Measurements from ENCODE around the gene DCAF17.

The DCAF17 gene

DNA sequence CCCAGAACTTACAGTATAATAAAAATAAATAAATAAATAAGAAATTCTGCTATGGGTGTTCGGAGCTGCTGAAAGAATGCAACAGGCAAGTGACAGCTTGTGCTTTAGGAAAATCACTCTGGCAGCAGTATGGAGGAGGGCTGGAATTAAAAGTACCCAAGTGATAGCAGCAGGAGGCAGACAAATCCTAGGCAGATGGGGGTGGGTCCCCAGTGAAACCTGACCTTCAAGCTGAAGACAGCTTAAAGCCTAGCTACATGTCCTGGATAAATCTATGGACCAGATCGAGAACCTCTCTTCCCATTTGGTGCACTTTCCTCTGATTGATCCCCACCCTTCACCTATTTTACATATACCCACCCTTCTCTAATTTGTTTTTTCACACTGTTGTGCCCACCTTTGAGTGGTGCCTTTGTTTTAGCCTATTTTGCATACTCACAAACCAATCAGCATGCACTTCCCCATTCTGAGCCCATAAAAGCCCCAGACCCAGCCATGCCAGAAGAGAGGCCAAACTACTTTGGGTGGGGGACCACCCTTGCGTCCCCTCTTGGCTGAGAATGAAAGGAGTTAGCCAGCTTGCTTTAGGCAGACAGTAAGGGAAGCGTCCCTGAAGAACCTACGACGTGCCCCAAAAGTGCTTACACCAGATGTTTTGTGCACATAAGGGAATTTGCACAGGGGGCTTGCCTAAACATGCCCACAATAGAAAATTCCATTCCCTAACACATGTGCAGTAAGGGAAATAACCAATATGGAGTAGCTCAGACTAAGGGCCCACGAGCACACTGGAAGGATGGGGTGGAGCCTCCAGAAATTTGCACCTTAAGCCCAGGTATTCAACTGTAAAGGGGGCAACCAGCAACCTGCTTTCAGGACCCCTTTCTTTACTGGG, 3.3 kb upstream of the DCAF17 start:
- no peak overlapping the region for H3K14ac ChIP-seq (ENCODE audit: low read length in 2 of 2)
- no peak overlapping the region for H3K27ac ChIP-seq (ENCODE audit: low read length, poor library complexity, severe bottlenecking)
- H4K8ac ChIP-seq (ENCODE audit: low read length), result no peak overlapping the region
- no peak overlapping the region for H2BK12ac ChIP-seq (ENCODE audit: low read length in 2 of 2)
- no peaks in the 10 kb centered on the region for H3K27me3 ChIP-seq (ENCODE audit: control insufficient read depth in 1 of 2, insufficient read depth in 1 of 2, low read length in 2 of 2)
- H3K4me2 ChIP-seq (ENCODE audit: low read length, poor library complexity, severe bottlenecking), result no peak overlapping the region
- H3K9ac ChIP-seq (ENCODE audit: low read length), result no peak overlapping the region
- DNase-seq, result no peak
- H4K91ac ChIP-seq (ENCODE audit: low read length), result no peak overlapping the region
- H3K4ac ChIP-seq (ENCODE audit: low read depth in 1 of 2, low read length in 2 of 2), result peak overlapping the region in 1 of 2 experiments; percentile 24
- no peak overlapping the region for H3K4me3 ChIP-seq (ENCODE audit: insufficient read depth in 1 of 2, low read depth in 1 of 2, low read length in 2 of 2)
- H3K79me1 ChIP-seq (replicated peaks; ENCODE audit: low read length, poor library complexity, severe bottlenecking), result peaks cover 29% of the 10 kb centered on the region
- H3K4me1 ChIP-seq (ENCODE audit: control insufficient read depth, insufficient read depth, low read depth, low read length), result peaks cover 14% of the 10 kb centered on the region
- no peak overlapping the region for H2AK5ac ChIP-seq (ENCODE audit: low read length, severe bottlenecking)
- no peak overlapping the region for H2BK120ac ChIP-seq (ENCODE audit: low read depth, low read length)
- H2BK5ac ChIP-seq (ENCODE audit: low read depth, low read length, poor library complexity, severe bottlenecking), result no peak overlapping the region
- H2BK15ac ChIP-seq (ENCODE audit: low read depth, poor library complexity, severe bottlenecking), result no peak overlapping the region
- no peak overlapping the region for H3K23ac ChIP-seq (ENCODE audit: low read length in 2 of 2)
- no peak overlapping the region for H2AFZ ChIP-seq (ENCODE audit: low read depth, low read length)
- H3K36me3 ChIP-seq (ENCODE audit: control insufficient read depth in 1 of 2, insufficient read depth in 2 of 2, low read depth in 1 of 2, low read length in 2 of 2), result peaks cover 4 to 5% of the 10 kb centered on the region in 2 experiments
- WGBS, result 91% methylated on average over 7 of the region's 7 CpGs
- H3K9me3 ChIP-seq (ENCODE audit: control insufficient read depth, low read length), result peaks cover 5% of the 10 kb centered on the region
- H3K18ac ChIP-seq (ENCODE audit: low read depth in 1 of 2, low read length in 2 of 2), result peak overlapping the region in 1 of 2 experiments; percentile 56

GRCh38 chr2:171431677-171432167, 2.3 kb upstream of the DCAF17 start:
- Histone ChIP-seq H2AFZ (ENCODE audit: low read depth, low read length) (no peak overlapping the region), H3K4me3 (ENCODE audit: insufficient read depth in 1 of 2, low read depth in 1 of 2, low read length in 2 of 2) (no peak overlapping the region), H2BK12ac (ENCODE audit: low read length in 2 of 2) (peak overlapping the region; percentile 2 to 81), H2BK5ac (ENCODE audit: low read depth, low read length, poor library complexity, severe bottlenecking) (no peak overlapping the region), H4K91ac (ENCODE audit: low read length) (peak overlapping the region; percentile 78), H3K23ac (ENCODE audit: low read length in 2 of 2) (no peak overlapping the region), H2BK120ac (ENCODE audit: low read depth, low read length) (no peak overlapping the region), H4K8ac (ENCODE audit: low read length) (peak overlapping the region; percentile 67), H3K4ac (ENCODE audit: low read depth in 1 of 2, low read length in 2 of 2) (peak overlapping the region in 1 of 2 experiments; percentile 1), H3K9me3 (ENCODE audit: control insufficient read depth, low read length) (peaks cover 11% of the 10 kb centered on the region), H2BK15ac (ENCODE audit: low read depth, poor library complexity, severe bottlenecking) (no peak overlapping the region), H3K4me1 (ENCODE audit: control insufficient read depth, insufficient read depth, low read depth, low read length) (peaks cover 14% of the 10 kb centered on the region), H3K14ac (ENCODE audit: low read length in 2 of 2) (peak overlapping the region in 1 of 2 experiments; percentile 44), H3K27ac (ENCODE audit: low read length, poor library complexity, severe bottlenecking) (no peak overlapping the region), H3K18ac (ENCODE audit: low read depth in 1 of 2, low read length in 2 of 2) (peak overlapping the region; percentile 28 to 52), H2AK5ac (ENCODE audit: low read length, severe bottlenecking) (peak overlapping the region; percentile 10), H3K9ac (ENCODE audit: low read length) (no peak overlapping the region), H3K36me3 (ENCODE audit: control insufficient read depth in 1 of 2, insufficient read depth in 2 of 2, low read depth in 1 of 2, low read length in 2 of 2) (peaks cover 6 to 12% of the 10 kb centered on the region in 2 experiments), H3K27me3 (ENCODE audit: control insufficient read depth in 1 of 2, insufficient read depth in 1 of 2, low read length in 2 of 2) (no peaks in the 10 kb centered on the region), H3K4me2 (ENCODE audit: low read length, poor library complexity, severe bottlenecking) (no peak overlapping the region), H3K79me1 (replicated peaks; ENCODE audit: low read length, poor library complexity, severe bottlenecking) (peaks cover 29% of the 10 kb centered on the region)
- DNase-seq, result no peak
- WGBS, result 96% methylated on average over 8 of the region's 9 CpGs

- Histone ChIP-seq H3K4me2 (ENCODE audit: low read length, poor library complexity, severe bottlenecking) (no peak overlapping the region), H4K8ac (ENCODE audit: low read length) (no peak overlapping the region), H3K4ac (ENCODE audit: low read depth in 1 of 2, low read length in 2 of 2) (no peak overlapping the region), H3K79me1 (replicated peaks; ENCODE audit: low read length, poor library complexity, severe bottlenecking) (peaks cover 27% of the 10 kb centered on the region), H2BK120ac (ENCODE audit: low read depth, low read length) (no peak overlapping the region), H2BK12ac (ENCODE audit: low read length in 2 of 2) (no peak overlapping the region), H3K14ac (ENCODE audit: low read length in 2 of 2) (no peak overlapping the region), H3K23ac (ENCODE audit: low read length in 2 of 2) (no peak overlapping the region), H3K9ac (ENCODE audit: low read length) (peak overlapping the region; percentile 97), H2AFZ (ENCODE audit: low read depth, low read length) (no peak overlapping the region), H2AK5ac (ENCODE audit: low read length, severe bottlenecking) (no peak overlapping the region), H3K27ac (ENCODE audit: low read length, poor library complexity, severe bottlenecking) (no peak overlapping the region), H2BK5ac (ENCODE audit: low read depth, low read length, poor library complexity, severe bottlenecking) (no peak overlapping the region), H3K9me3 (ENCODE audit: control insufficient read depth, low read length) (peaks cover 11% of the 10 kb centered on the region), H3K27me3 (ENCODE audit: control insufficient read depth in 1 of 2, insufficient read depth in 1 of 2, low read length in 2 of 2) (no peaks in the 10 kb centered on the region), H3K18ac (ENCODE audit: low read depth in 1 of 2, low read length in 2 of 2) (no peak overlapping the region), H3K36me3 (ENCODE audit: control insufficient read depth in 1 of 2, insufficient read depth in 2 of 2, low read depth in 1 of 2, low read length in 2 of 2) (peaks cover 8 to 18% of the 10 kb centered on the region in 2 experiments), H2BK15ac (ENCODE audit: low read depth, poor library complexity, severe bottlenecking) (no peak overlapping the region), H3K4me1 (ENCODE audit: control insufficient read depth, insufficient read depth, low read depth, low read length) (peaks cover 14% of the 10 kb centered on the region), H4K91ac (ENCODE audit: low read length) (no peak overlapping the region), H3K4me3 (ENCODE audit: insufficient read depth in 1 of 2, low read depth in 1 of 2, low read length in 2 of 2) (peak overlapping the region in 1 of 2 experiments; percentile 100)
- peak; percentile 56 for DNase-seq
- WGBS, result 43% methylated on average over 4 of the region's 4 CpGs
Observed at GRCh38 chr2:171432206-171432968, 1.6 kb upstream of the DCAF17 start.

Data from mesenchymal stem cell (in vitro differentiated cells and primary cell).